Neural progenitor cell (in vitro differentiated cells): ENCODE measurements around the gene PES1.
A peak's percentile ranks its signal among the peaks of the same experiment; 100 is the strongest.

Source experiments
- EZH2 ChIP-seq: fragments of 200-600 bp; sonication (generic); IDR thresholded peaks from 2 replicates; pipeline ENCODE4 v1.6.1; 2017; ENCODE audit warnings: antibody characterized with exemption, mild to moderate bottlenecking, moderate library complexity
- EZH2phosphoT487 ChIP-seq: fragments of 200-600 bp; sonication (generic); IDR thresholded peaks from 2 replicates; pipeline ENCODE4 v1.6.1; 2017; ENCODE audit warnings: antibody characterized with exemption
- TF ChIP-seq, protein P1 (sequence below): fragments of 200-600 bp; sonication (generic); IDR thresholded peaks from 2 replicates; pipeline ENCODE4 v1.5.1; 2017; ENCODE audit warnings: antibody characterized with exemption, mild to moderate bottlenecking

- TF ChIP-seq, protein P1, sequence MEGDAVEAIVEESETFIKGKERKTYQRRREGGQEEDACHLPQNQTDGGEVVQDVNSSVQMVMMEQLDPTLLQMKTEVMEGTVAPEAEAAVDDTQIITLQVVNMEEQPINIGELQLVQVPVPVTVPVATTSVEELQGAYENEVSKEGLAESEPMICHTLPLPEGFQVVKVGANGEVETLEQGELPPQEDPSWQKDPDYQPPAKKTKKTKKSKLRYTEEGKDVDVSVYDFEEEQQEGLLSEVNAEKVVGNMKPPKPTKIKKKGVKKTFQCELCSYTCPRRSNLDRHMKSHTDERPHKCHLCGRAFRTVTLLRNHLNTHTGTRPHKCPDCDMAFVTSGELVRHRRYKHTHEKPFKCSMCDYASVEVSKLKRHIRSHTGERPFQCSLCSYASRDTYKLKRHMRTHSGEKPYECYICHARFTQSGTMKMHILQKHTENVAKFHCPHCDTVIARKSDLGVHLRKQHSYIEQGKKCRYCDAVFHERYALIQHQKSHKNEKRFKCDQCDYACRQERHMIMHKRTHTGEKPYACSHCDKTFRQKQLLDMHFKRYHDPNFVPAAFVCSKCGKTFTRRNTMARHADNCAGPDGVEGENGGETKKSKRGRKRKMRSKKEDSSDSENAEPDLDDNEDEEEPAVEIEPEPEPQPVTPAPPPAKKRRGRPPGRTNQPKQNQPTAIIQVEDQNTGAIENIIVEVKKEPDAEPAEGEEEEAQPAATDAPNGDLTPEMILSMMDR, result peak; percentile 42
- no peak for TF ChIP-seq EZH2phosphoT487
- no peak for TF ChIP-seq EZH2
These were observed 43.8 kb upstream of the PES1 start, which contains the start of gene SLC35E4 for GRCh38 chr22:30635273-30636225.
